NCI-H2196 (cell line): Measurements from ENCODE around the gene CASQ2.

ENCODE experiments used
- DNase-seq: peaks from one replicate; lab custom pipeline; 2025; ENCODE audit not compliant: unreplicated experiment; lab: John Stamatoyannopoulos, UW

Gene CASQ2

DNA sequence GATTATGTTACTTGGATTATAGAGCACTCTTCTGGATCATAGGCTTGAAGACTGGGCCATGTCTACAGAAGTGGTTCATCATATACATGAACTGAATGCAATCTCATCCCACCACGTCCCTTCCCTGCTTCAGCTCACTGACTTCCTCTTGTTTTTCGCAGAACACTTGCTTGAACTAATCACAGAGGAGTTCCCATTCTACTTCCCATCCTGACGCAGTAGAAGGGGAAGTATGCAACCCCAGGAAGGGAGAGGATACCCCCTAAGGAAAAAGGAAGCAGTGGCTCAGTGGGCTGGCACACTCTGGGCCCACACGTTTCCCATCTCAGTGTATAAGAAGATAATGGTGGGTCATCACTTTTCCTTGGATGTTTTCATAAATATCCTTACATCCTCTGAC is 36.2 kb downstream of the CASQ2 start:
- DNase-seq: no peak

DNA sequence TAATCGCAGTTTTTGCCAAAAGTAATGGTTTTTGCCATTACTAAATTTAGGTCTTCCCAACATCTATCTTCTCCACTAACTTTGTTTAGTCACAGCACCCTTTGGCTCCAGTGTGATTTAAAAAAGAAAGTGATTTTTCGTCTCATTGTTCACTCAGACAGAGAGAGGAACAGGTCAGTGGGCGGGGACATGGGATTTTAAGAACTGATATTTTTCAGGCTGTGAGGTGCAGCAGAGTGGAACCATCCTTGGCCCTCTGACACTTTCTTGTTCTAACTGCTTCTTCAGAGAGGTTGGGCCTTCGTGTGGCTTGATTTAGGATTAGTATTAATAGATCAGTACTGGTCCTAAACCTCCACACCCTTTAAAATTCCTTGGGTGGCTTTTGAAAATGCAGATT is 38.8 kb downstream of the CASQ2 start:
- DNase-seq: no peak

DNA sequence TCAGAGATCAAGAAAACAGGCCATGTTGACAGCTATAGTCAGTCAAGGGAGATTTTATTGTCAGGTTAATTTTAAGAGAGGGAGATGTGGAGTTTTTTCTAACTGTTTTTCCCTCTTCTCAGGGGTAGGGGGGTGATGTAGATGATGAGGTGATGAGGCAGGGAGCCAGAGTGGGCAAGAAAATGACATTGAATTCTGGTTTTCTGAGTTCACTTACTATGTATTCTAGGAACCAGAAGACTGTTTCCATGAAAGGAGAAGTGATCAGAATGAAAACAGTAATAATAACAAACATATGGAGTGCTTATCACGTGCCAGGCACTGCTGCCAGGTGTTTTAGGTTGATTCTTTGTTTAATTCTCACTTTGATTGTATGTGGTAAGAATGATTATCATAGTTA is 40.2 kb downstream of the CASQ2 start:
- no peak for DNase-seq

DNA sequence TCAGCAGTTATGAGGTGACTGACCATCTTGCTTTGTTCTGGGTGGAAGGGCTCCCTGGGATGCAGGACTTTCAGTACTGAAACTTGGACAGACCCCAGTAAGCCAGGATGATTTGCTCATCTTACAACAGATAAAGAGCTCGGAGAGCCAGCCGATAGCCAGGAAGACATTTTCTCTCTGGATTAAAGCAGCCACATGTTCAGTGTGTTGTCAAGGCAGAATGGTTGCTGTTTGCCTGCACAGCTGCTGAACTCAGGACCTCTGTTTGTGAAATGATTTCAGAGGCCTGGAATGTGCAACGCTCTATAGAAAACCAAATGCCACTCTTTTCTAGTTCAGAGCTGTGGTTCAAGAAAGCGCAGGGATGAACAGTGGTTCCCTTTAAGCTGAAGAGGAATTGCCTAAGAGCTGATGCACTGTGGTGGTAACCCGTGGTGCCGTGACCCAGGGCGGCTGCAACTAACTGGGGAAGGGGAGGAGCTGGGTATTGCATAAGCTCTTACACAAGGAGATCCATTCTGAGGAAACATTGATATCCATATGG is 40.7 kb downstream of the CASQ2 start:
- DNase-seq: no peak

DNA sequence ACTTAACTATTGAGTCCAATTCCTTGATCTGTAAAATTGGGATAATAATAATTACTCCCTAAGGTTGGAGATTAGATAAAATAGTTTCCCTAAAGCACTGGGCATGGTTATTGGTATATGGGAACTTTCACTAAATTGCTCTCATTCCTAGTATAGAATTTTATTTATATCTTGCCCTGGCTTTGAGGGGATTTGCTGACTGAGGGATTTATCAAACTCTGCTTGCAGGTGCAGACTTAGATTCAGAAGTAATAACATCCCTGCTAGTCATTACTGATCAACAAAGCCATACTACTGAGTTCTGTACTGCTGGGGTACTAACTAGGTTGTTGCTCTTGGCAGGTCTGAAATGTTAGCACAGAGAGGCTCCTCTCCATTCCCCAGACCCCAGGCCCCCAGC is 41.9 kb downstream of the CASQ2 start:
- DNase-seq: no peak

DNA sequence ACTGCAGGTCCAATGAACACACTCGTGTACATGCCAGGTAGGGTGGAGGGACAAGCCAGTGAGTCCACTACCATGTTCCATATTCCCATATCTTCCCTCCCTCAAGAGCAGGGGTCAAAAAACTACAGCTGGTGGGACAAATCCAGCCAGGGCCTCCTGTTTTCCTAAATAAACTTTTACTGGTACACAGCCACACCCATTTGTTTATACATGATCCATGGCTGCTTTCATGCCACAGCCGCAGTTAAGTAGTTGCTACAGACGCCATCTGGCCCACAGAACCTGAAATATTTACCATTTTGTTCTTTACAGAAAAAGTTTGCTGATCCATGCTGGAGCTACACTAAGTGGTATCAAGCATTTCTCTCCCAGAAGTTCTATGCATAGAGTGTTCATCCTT is 42.4 kb downstream of the CASQ2 start:
- DNase-seq: no peak

DNA sequence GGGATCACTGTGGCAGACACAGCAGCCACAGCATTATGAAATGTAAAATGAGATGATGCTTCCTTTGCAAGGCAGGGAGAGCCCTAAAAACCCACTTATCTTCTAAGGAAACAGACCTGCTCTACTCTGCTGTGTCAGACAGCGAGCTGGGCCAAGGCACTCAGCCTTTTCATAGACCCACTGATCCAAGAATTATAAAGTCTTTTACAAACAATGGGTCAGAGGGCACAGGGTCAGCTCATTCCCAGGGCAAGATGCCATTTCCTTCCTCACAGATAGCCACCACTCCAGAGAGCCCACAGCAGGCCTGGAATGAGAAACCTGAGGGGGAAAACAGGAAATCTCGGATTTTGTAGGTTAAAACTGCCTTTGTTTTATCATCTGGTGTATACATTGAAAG is 42.9 kb downstream of the CASQ2 start:
- DNase-seq: no peak

DNA sequence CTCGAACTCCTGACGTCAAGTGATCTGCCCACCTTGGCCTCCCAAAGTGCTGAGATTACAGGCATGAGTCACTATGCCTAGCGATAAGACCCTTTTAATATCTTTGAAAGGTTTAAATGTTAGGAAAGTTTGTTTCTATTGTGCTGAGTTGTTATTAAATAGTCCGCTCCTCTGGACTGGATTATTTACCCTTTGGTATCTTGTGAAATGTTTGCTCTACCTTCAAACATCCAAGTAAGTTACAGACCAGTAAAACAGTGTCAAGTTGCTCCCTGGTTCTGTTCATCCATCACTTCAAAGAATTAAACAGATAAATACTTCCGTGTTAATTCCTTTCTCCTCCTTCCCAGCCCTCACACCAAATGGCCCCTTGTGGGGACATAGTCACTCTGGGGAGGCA is 44.8 kb downstream of the CASQ2 start:
- DNase-seq: no peak

DNA sequence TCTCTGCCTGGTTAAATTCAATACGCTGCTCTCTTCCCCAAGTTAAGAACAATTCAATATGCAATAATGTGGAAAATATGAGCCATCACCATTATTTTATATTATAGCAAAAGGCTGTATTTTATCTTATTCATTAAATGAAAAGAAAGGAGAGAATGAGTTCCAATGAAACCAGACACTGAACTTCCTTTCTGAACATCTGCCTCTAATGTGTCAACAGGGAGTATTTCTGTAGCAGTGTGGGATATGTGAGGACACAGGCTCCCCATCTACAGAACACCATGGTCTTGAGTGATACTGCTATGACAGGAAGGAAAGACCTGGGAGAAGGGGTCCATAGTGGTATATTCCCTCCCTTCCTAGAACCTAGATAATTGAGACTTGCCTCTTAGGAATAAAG is 46.3 kb downstream of the CASQ2 start:
- no peak for DNase-seq

DNA sequence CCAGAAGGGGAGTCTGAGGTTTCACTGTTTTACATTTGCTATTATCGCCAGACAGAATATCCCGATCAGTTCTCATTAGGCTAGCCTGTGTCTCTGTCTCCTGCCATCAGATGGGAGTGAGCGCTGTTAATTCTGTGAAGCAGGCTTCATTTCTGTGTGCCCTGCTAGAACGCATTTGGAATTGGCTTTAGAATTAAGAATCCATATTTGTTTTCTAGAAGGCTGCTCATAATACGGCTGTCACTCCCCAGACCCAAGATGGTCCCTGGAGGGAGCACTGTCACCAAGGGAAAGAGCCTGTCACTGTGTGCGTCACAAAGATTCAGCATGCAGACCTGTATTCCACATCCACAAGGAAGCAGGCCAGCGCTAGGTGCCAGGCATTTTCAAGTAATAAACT is 49.2 kb downstream of the CASQ2 start:
- no peak for DNase-seq

DNA sequence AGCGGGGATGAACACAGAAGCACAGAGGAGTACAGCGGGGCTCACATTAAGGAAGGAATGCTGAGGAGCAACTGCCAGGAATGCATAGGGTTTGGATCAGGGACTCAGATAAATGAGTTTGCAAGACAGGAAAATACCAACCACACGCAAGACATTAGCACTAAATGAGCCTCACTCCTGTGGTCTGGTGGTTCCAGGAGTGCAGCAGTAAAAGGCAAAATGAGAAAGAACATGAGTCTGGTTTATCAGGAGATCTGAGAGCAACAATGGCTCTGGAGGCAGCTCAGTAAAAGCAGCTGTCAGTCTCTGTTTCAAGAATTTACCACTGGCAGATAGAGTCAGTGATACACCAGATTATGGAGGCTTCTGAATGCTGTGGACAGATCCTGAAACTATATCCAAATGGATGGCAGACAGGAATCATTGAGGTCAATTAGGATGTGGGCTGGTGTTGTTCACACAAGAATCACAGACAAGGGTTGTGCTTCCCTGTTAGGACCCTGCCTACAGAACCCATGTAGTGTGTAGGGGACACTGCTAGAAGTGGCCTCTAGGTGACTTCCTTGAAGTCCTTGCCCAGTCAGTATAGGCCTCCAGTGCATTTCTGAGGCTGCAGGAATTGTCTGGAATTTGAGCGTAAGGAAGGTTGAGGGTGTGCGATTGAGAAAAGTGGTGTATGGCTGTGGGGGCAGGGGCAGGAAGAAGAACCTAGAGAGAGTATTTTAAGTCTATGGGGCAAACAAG is 50.3 kb downstream of the CASQ2 start:
- no peak for DNase-seq

DNA sequence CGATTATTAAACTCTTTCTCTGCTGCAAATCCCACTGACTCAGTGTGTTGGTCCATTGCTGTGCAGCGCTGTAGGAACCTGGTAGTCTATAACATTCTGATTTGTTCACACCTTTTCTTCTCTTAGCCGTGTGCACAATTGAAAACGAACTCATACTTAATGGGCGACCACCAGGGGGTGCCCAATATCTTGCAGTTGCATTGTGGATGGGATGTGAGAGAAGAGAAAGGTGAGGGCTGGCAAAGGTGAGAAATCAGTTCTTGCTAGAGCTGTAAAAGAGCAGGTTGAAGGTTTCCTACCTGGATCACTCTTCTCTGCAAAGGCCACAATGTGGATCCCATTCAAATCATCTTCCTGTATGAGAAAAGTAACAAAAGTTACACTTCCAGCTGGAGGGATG is 51.0 kb downstream of the CASQ2 start:
- no peak for DNase-seq

DNA sequence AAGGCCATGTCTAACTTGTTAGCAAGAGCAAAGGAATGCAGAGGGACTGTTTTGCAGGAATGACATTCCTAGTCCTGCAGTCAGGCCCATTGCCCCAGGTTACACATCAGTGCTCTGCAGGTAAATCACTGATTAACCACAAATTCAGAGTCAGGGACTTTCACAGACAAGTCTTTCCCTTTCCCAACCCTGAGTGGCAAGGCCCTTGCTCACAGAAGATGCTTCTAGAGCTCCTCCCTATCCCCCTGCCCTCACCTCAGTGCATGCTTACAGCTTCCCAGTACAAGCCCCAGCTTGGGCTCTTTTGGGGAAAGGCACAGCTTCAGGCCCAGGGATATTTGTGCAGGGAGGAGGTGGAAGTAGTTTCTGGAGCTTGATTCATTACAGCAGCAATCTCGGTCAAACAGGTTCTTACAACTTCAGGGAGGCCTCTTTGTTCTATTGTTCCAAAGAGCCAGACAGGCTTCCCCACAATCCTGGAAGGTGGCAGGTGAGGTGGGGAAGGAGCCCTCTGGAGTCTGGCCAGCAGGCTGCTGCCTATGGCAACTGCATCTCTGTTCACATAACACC is 53.9 kb downstream of the CASQ2 start:
- peak; percentile 53 for DNase-seq

DNA sequence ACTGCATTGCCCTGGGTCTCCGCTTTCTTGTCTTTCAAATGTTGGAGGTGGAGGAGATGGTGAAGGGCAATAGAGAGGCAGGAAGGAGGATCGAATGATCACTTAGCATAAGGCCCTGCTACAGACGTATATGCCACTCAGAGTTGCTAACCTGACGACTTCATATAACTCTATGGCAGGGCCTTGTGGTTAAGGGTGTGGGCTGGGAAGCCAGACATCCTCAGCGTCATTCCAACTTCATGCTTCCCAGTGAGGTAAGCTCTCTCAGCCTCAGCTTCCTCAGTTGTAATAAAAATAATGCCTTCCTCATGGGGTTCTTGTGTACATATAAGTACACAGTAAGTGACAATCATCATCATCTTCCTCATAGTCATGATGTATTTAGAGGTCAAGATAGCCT is 54.6 kb downstream of the CASQ2 start:
- DNase-seq: no peak

DNA sequence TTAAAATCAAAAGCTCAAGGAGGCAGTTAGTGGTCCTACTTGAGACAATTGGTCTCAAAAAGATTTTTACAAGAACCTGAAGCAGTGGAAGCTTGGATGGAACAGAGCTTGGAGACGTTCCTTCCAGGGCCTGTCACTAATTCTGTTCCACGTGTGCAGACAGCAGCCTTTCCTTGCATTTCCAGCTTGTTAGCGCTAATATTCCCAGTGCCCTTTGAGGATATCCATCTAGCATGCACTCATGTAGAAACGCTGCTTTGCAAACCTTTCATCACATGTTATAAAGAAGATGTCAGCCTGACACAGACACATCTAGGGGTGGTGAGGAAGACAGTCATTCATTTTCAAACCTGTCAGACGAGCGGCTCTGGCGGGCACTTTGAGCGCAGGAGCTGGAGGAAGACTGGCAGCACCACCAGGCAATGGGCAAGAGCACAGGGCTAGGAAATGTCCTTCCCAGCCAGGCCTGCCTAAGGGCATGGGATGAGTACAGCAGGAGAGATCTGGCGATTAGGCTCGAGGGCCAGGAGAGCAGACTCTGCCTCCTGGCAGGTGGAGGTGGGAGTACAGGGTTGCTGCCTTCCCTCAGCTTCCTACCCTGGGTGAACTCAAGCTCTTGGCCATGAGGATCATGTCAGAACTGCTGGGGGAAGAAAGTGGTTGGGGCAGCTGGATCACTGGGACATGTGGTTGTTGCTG is 55.5 kb downstream of the CASQ2 start:
- DNase-seq: no peak

DNA sequence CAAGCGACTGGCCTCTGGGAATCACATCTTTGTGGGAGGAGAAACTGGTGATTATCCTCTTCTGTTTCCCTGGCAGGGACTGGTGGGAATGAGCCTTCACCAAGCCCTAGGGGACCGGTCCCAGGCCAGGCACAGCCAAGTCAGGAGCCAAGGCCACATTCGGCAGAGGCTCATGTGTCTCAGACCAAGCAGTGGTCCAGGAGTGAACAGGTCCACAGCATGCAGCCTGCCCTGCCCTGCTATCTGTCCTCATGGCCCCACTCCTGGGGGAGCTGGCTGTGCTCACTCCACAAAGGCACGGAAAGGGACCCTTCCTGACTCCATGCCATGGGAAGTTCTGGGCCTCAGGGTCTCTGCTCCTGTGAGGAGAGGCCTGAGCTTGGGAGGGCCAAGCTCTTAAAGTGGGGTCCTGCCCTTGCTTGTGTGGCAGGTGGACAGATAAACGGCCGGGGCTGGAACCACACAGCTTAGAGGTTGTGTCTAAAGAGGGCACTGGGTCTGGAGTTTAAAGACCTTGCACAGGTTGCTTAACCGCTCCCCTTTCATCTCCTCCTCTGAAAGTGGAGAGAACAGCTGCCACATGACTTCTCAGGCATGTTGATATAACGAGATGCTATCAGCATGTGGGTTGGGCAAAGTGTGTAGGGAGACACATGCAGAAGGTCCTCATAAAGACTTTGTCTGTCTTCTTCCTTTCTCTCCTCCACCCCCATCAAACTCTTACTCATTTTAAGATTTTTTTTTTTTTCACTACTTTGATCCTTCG is 57.5 kb downstream of the CASQ2 start:
- peak; percentile 4 for DNase-seq

DNA sequence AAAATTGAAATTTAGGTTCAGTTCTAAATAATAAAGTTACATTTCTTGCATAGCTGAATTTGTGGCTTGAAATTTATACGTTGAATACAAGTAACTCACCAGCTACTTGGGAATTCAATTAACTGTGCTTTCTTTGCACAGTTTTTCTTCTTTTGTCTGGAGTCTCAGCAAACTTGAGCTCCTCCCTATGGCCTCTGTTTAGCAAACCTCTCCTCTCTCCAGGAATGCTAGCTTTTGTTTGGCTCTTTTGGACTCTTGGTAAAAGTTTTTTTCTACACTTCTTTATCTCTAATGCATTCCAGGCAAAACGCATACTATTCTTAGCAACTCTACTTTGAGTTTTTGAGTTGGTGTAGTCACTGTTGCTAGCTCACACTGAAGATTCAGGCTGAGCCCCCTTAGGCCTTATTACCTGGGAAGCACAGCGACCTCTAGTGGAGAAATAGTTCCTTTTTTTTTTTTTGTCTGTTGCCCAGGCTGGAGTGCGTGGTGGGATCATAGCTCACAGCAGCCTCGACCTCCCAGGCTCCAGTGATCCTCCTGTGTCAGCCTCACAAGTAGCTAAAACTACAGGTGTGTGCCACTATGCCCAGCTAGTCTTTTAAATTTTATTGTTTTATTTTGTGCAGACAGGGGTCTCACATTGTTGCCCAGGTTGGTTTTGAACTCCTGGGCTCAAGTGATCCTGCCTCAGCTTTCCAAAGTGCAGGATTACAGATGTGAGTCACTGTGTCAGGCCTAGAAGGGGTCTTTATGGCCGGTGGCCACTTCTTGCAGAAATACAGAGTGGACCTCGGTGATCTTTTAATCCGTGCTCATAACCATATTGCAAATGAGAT is 61.7 kb downstream of the CASQ2 start:
- DNase-seq: peak; percentile 41

DNA sequence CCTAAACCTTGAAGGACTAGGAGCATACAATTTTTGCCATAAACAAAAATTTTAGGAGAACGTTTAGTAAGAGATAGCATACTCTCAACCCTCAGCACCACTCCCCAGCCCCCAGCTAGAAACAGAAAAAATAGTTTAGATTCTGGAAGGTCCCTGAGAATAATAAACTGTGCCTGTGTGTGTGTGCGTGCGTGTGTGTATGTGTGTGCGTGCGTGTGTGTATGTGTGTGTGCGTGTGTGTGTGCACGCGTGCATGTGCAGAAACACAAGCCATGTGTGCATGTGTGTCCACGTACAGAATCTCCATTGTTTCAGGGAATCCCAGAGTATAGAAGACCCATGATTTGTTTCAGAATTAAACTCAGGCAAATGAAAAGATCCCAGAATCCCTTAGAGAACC is 62.6 kb downstream of the CASQ2 start:
- no peak for DNase-seq

DNA sequence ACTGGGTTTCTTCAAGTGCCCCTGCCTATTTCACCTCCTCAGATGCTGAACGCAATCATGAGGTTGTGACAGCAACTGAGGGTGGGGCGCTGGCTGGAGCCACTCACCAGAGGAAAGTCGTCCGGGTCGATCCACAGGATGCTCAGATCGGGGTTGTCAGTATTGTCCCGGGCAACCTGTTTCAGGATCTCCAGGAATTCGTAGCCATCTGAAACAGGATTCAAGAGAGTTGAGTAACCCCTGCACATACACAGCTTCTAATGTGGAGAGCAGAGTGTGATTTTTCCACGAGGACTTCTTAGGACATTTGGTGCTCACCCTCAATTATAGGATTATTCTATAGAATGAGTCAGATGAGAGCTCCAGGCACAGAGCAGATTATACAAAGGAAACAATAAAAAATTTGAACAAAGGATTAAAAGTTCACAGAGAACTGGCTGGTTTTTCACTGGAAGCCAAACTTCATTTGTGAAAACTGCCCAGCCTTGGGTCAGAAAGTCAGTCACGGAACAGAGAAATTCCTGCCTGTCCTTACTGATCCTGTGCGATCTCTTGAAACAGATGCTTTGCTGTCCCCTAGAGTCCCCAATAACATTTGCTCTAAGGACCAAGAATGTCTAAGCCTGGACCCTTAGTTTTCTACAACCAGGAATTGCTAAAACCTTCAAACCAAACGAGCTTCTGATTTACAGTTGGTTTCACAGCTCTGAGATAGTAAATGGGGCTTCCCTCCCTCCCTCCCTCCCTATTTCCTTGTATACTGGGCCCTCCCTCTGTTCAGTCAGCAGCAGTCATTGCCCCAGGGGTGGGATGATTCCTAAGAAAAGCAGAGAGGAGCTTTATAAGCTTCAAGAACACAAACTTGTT is 63.2 kb downstream of the CASQ2 start:
- no peak for DNase-seq

DNA sequence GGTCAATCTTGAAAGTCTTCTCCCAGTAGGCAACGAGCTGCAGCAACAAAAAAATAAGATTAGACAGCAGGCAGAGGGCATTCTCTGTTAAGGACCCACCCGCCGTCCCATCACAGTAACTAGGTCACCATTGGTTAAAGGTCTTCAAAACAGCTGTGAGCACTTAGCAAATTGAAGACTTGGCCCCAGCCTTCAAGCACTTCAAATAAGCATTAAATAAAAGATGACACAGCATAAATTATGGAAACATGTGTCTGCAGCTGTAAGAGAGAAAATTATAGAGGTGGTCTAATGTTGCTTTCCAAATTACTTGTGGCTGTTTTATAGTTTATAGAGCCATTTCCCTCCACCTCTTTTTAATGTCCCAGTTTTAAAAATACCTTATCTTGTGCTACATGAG is 65.6 kb downstream of the CASQ2 start:
- DNase-seq: no peak
